Endothelial cell of umbilical vein (primary cell): Measurements from ENCODE around the gene INPP5A. TPM values are rescaled to one million over a fixed set of nuclear protein-coding genes. Genes with fewer than 3 reads are reported as not detected.

ENCODE experiments used
- BruUV-seq: library from RNA; stranded (reverse); fragments of 400-500 nt; replicated peaks from 2 replicates; lab custom pipeline; 2021; lab: Mats Ljungman, UMichigan
- CTCF ChIA-PET: fragments of 300-600, 350-600 bp; sonication (Branson Sonifier 250); formaldehyde crosslinking; loops from one replicate; lab custom pipeline; 2021; ENCODE audit warnings: antibody characterized with exemption, inconsistent platforms; lab: Charles Lee
- POLR2A ChIA-PET: fragments of 300-600, 350-600 bp; sonication (Branson Sonifier 250); formaldehyde crosslinking; loops from one replicate; lab custom pipeline; 2021; ENCODE audit warnings: antibody characterized with exemption, inconsistent platforms; lab: Charles Lee
- DNase-seq: peaks from one replicate; pipeline ENCODE4 v3.0.0-alpha.2; 2011; ENCODE audit warnings: low read depth, low spot score
- FAIRE-seq: peaks from 2 replicates; lab custom pipeline; 2011; peaks lifted over from hg19 to GRCh38; lab: Jason Lieb, UNC
- H2AFZ ChIP-seq: 2 replicates; pipeline ENCODE4 v1.6.0; 2012; ENCODE audit warnings: low read depth, low read length, control low read depth, inconsistent platforms
- H3K27ac ChIP-seq: 2 replicates; pipeline ENCODE4 v1.5.1; 2011; ENCODE audit warnings: low read depth, mild to moderate bottlenecking, control low read depth, low read length, moderate library complexity; ENCODE audit not compliant: insufficient read depth
- H3K27me3 ChIP-seq, 2 experiments: 2 replicates each; pipeline versions ENCODE4 v1.6.0 to v1.6.1; 2011; ENCODE audit warnings: low read length in 2 of 2, mixed read lengths in 1 of 2; ENCODE audit not compliant: control insufficient read depth in 2 of 2, insufficient read depth in 2 of 2
- H3K36me3 ChIP-seq, 2 experiments: 2 replicates in 1 of 2; 3 replicates in 1 of 2; pipeline ENCODE4 v1.5.1; 2011; ENCODE audit warnings: low read length in 2 of 2, mild to moderate bottlenecking in 1 of 2, moderate library complexity in 1 of 2; ENCODE audit not compliant: control insufficient read depth in 2 of 2, insufficient read depth in 2 of 2; ENCODE audit errors: extremely low read depth in 1 of 2
- H3K4me1 ChIP-seq: 3 replicates; pipeline ENCODE4 v1.5.1; 2011; ENCODE audit warnings: mild to moderate bottlenecking, low read length; ENCODE audit not compliant: control insufficient read depth, insufficient read depth; ENCODE audit errors: extremely low read depth
- H3K4me2 ChIP-seq: 2 replicates; pipeline ENCODE4 v1.6.1; 2011; ENCODE audit warnings: low read length, control low read depth, mixed read lengths; ENCODE audit not compliant: insufficient read depth
- H3K4me3 ChIP-seq, 3 experiments: fragments of 200-600 bp in 1 of 3; sonication (generic), shearing (Covaris generic) in 1 of 3; replicated peaks in 1 of 3; 2 replicates each; pipeline ENCODE4 v1.5.1; 2011 to 2016; ENCODE audit warnings: control low read depth in 3 of 3, low read length in 3 of 3, mild to moderate bottlenecking in 2 of 3, inconsistent platforms in 1 of 3, low read depth in 1 of 3, moderate library complexity in 1 of 3; ENCODE audit not compliant: insufficient read depth in 1 of 3
- H3K79me2 ChIP-seq: 2 replicates; pipeline ENCODE4 v1.6.0; 2012; ENCODE audit warnings: low read length, inconsistent platforms; ENCODE audit not compliant: control insufficient read depth, insufficient read depth
- H3K9ac ChIP-seq: replicated peaks from 2 replicates; pipeline ENCODE3; 2011; ENCODE audit warnings: low read length, control low read depth; ENCODE audit not compliant: insufficient read depth; ENCODE audit errors: extremely low read depth
- H3K9me1 ChIP-seq: replicated peaks from 3 replicates; pipeline ENCODE4 v1.6.0; 2011; ENCODE audit warnings: mild to moderate bottlenecking, low read length; ENCODE audit not compliant: control insufficient read depth, insufficient read depth; ENCODE audit errors: extremely low read depth
- H3K9me3 ChIP-seq: replicated peaks from 2 replicates; pipeline ENCODE4 v1.5.1; 2012; ENCODE audit warnings: low read length, inconsistent platforms; ENCODE audit not compliant: control insufficient read depth, insufficient read depth
- H4K20me1 ChIP-seq: replicated peaks from 2 replicates; pipeline ENCODE3; 2011; ENCODE audit warnings: mild to moderate bottlenecking, low read length; ENCODE audit not compliant: control insufficient read depth, insufficient read depth; ENCODE audit errors: extremely low read depth
- EZH2 ChIP-seq: IDR thresholded peaks from 2 replicates; pipeline ENCODE4 v1.6.1; 2012; ENCODE audit warnings: borderline replicate concordance, low read depth, mild to moderate bottlenecking, moderate library complexity, low read length, inconsistent platforms; ENCODE audit not compliant: severe bottlenecking
- FOS ChIP-seq: IDR thresholded peaks from 2 replicates; pipeline ENCODE4 v1.6.1; 2011; ENCODE audit warnings: mild to moderate bottlenecking, low read length, moderate library complexity, borderline replicate concordance; ENCODE audit not compliant: insufficient read depth
- GATA2 ChIP-seq: IDR thresholded peaks from 2 replicates; pipeline ENCODE4 v1.7.0; 2011; ENCODE audit warnings: low read depth, mild to moderate bottlenecking, moderate library complexity, mixed read lengths, low read length; ENCODE audit not compliant: insufficient read length, insufficient read depth
- JUN ChIP-seq: IDR thresholded peaks from 2 replicates; pipeline ENCODE4 v1.6.1; 2011; ENCODE audit warnings: borderline replicate concordance, low read depth; ENCODE audit not compliant: insufficient read length, insufficient read depth
- MYC ChIP-seq: IDR thresholded peaks from one replicate; pipeline ENCODE4 v1.6.1; 2011; ENCODE audit warnings: mild to moderate bottlenecking, low read depth, low read length
- POLR2A ChIP-seq: IDR thresholded peaks from 2 replicates; pipeline ENCODE4 v1.6.1; 2012; ENCODE audit warnings: low read depth, mild to moderate bottlenecking, control low read depth, low read length
- POLR2AphosphoS5 ChIP-seq: IDR thresholded peaks from 2 replicates; pipeline ENCODE4 v1.6.1; 2012; ENCODE audit warnings: low read depth, mild to moderate bottlenecking, control low read depth, low read length, moderate library complexity; ENCODE audit not compliant: insufficient read depth
- dilution Hi-C: fragments of 300-500 bp; cut with MboI; formaldehyde crosslinking; loops from one replicate; pipeline ENCODE4 v1.15.0; 2019; ENCODE audit warnings: low sequenced_read_pairs; ENCODE audit not compliant: extremely low pct_ligation_motif_present
- intact Hi-C: fragments of 100-400 bp; cut with micrococcal nuclease; formaldehyde crosslinking; loops from one replicate; pipeline ENCODE4 v1.10.0; 2022
- polyA plus RNA-seq, 4 experiments: library from polyadenylated mRNA; depleted of rRNA in 3 of 4; stranded (reverse) in 3 of 4; unstranded in 1 of 4; fragments of >200 nt; gene quantifications; 2 replicates each; pipeline versions ENCODE4 v1.2.1 to v1.2.3, GENCODE V29; 2011 to 2012; ENCODE audit warnings: missing spikeins in 1 of 4
- total RNA-seq: library from RNA; stranded (reverse); gene quantifications from 2 replicates; pipeline ENCODE4 v1.2.3, GENCODE V29; 2021
- TF ChIP-seq, protein P1 (sequence below): IDR thresholded peaks from 2 replicates; pipeline ENCODE4 v1.6.1; 2011; ENCODE audit not compliant: insufficient read depth, insufficient read length

Gene INPP5A
- total and polyA plus RNA-seq, 2 donors (not counting 3 experiments of a cell fraction or from before 2014, with no cell fraction given) = 22.9 to 33.2 TPM

DNA sequence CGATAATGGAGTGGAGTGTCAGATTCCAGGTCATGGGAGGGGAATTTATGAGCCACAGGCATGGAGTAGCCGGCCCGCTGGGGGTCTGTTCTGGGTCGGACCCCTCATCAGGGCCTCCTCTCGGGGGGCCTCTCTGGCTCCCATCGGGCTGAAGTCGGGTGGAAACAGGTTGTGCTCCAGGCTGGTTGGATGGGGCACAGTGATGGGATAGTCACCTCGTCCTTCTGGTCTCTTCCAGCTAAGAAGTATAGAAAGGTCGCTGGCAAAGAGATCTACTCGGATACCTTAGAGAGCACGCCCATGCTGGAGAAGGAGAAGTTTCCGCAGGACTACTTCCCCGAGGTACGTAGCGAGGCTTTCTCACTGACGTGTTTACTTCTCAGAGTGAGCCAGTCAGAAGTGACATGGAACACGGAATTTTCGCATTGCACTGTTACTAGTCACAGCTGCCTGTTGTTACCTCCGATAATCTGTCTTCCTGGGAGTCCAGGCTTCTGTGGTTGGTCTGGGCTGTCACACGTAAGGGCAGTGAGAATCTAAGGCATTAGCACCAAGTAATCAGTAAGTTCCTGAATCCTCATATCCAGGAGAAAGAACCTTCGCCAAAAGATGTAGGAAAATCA is 160.1 kb downstream of the INPP5A start:
- no TSS peak for BruUV-seq
- TF ChIP-seq POLR2AphosphoS5 = no peak
- TF ChIP-seq, protein P1, sequence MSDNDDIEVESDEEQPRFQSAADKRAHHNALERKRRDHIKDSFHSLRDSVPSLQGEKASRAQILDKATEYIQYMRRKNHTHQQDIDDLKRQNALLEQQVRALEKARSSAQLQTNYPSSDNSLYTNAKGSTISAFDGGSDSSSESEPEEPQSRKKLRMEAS = no peak
- no peak for TF ChIP-seq JUN
- TF ChIP-seq MYC = no peak
- no peak for TF ChIP-seq GATA2
- no peak for TF ChIP-seq EZH2
- no peak for TF ChIP-seq FOS
- TF ChIP-seq POLR2A = no peak
- H3K79me2 ChIP-seq = no peaks in the 10 kb centered on the region
- H4K20me1 ChIP-seq = no peaks in the 10 kb centered on the region
- no peaks in the 10 kb centered on the region for H3K36me3 ChIP-seq
- no peak overlapping the region for H3K9ac ChIP-seq
- ChIA-PET POLR2A (no interaction called here), CTCF (interaction anchor here (1.1 kb wide), 1 partner anchor 43 kb away, joined by 3 read pairs; no protein-coding TSS in a partner anchor)
- no peak overlapping the region for H3K4me3 ChIP-seq
- no peaks in the 10 kb centered on the region for H3K9me3 ChIP-seq
- H3K4me1 ChIP-seq = no peaks in the 10 kb centered on the region
- intact Hi-C loops (no loop called here), dilution Hi-C loops (no loop called here)
- FAIRE-seq (no peak), DNase-seq (no peak)
- H3K9me1 ChIP-seq = no peaks in the 10 kb centered on the region
- no peak overlapping the region for H3K27ac ChIP-seq
- H3K27me3 ChIP-seq = no peaks in the 10 kb centered on the region
- no peak overlapping the region for H2AFZ ChIP-seq
- H3K4me2 ChIP-seq = no peak overlapping the region
